Parathyroid adenoma (tissue), 2 donors: ENCODE measurements around the gene PITX1.

ENCODE experiments used
- H2AFZ ChIP-seq: fragments of 300-600 bp; sonication (generic); one replicate; pipeline ENCODE4 v1.7.0; 2017; ENCODE audit warnings: antibody characterized with exemption, mild to moderate bottlenecking
- H3K27ac ChIP-seq: fragments of 300-600 bp; sonication (generic); one replicate; pipeline ENCODE4 v1.7.0; 2017
- H3K27me3 ChIP-seq: fragments of 300-600 bp; sonication (generic); one replicate; pipeline ENCODE4 v1.7.0; 2017; ENCODE audit warnings: low read length; ENCODE audit not compliant: control insufficient read depth, insufficient read depth
- H3K36me3 ChIP-seq: fragments of 300-600 bp; sonication (generic); one replicate; pipeline ENCODE4 v1.7.0; 2017; ENCODE audit warnings: low read length; ENCODE audit not compliant: control insufficient read depth, insufficient read depth
- H3K4me1 ChIP-seq: fragments of 300-600 bp; sonication (generic); one replicate; pipeline ENCODE4 v1.7.0; 2017; ENCODE audit warnings: control low read depth
- H3K4me2 ChIP-seq: fragments of 300-600 bp; sonication (generic); one replicate; pipeline ENCODE4 v1.7.0; 2017; ENCODE audit warnings: low read length
- H3K4me3 ChIP-seq: fragments of 300-600 bp; sonication (generic); one replicate; pipeline ENCODE4 v1.7.0; 2017; ENCODE audit warnings: low read depth, low read length
- H3K79me2 ChIP-seq: fragments of 300-600 bp; sonication (generic); one replicate; pipeline ENCODE4 v1.7.0; 2017; ENCODE audit warnings: control low read depth
- H3K9ac ChIP-seq: fragments of 300-600 bp; sonication (generic); one replicate; pipeline ENCODE4 v1.7.0; 2017; ENCODE audit warnings: mild to moderate bottlenecking
- H3K9me3 ChIP-seq: fragments of 300-600 bp; sonication (generic); one replicate; pipeline ENCODE4 v1.7.0; 2017; ENCODE audit warnings: low read length; ENCODE audit not compliant: control insufficient read depth
- TF ChIP-seq, protein P1 (sequence below): fragments of 300-600 bp; sonication (generic); IDR thresholded peaks from one replicate; pipeline ENCODE4 v1.7.0; 2017; ENCODE audit warnings: antibody characterized with exemption, mild to moderate bottlenecking
- donor health status: primary hyperparathyroidism.

Gene PITX1

DNA sequence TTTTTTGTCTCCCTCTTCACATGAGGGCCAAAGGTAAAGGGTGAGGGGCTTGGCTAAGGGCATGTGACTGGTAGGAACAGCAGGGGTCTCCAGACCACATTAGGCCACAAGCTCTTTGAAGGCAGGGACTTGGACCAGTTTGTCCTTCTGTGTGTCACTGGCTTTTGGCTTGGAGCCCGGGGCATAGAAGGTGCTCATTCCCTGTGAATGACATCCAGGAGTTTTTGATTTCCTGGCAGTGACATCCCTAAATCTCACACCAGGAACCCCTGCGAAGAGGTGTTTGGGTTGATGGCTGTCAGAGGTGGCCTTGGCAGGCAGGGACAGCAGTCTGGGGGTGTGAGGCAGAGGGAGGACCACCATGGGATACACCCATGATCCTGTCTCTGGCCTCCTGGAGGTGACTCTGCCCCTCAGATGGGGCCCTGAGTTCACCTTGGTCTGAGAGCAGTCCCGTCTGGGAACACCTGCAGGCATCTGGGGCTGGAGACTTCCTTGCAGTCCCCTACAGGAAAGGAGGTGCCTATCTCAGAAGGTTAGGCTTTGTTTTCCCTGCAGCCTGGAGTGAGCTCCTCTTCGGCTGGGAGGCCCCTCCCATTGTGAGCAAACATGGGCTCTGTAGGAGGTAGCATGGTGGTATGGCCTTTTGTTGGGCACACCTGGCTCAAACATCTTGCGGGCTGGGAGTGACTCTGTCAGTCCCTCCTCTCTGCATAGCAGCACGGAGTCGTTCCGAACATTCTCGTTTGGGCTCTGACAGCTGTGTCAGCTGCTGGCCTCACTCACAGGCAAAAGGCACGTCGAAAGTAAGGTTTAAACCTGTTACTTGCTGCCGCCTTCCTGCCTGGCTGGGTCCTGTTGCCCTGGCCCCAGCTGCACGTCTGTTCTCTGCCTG, 38.6 kb upstream of the PITX1 start:
- H3K4me2 ChIP-seq: no peak overlapping the region

DNA sequence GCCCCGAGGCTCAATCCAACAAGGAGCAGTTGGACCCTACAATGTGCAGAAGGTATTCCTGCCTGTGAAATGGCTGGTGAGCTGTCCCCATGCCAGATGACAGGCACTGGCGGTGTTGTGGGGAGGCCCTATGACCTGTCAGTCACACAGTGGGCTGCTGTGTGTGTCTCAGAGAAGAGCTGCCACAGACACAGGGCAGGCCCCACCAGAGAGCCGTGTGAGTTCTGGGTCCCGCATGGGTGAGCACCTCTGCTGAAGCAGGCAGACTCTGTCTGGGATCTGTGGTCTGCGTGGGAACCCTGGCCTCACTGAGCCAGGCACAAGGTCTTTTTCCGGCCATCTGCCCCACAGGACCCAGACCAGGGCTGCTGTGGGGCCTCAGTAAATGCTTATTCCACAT, 37.3 kb upstream of the PITX1 start:
- Histone ChIP-seq H3K4me2 (no peak overlapping the region), H3K79me2 (no peaks in the 10 kb centered on the region), H3K9me3 (no peaks in the 10 kb centered on the region), H3K27ac (no peak overlapping the region), H3K9ac (no peak overlapping the region), H3K27me3 (no peaks in the 10 kb centered on the region), H2AFZ (no peak overlapping the region), H3K36me3 (no peaks in the 10 kb centered on the region), H3K4me3 (no peak overlapping the region), H3K4me1 (no peaks in the 10 kb centered on the region)
- TF ChIP-seq, protein P1, sequence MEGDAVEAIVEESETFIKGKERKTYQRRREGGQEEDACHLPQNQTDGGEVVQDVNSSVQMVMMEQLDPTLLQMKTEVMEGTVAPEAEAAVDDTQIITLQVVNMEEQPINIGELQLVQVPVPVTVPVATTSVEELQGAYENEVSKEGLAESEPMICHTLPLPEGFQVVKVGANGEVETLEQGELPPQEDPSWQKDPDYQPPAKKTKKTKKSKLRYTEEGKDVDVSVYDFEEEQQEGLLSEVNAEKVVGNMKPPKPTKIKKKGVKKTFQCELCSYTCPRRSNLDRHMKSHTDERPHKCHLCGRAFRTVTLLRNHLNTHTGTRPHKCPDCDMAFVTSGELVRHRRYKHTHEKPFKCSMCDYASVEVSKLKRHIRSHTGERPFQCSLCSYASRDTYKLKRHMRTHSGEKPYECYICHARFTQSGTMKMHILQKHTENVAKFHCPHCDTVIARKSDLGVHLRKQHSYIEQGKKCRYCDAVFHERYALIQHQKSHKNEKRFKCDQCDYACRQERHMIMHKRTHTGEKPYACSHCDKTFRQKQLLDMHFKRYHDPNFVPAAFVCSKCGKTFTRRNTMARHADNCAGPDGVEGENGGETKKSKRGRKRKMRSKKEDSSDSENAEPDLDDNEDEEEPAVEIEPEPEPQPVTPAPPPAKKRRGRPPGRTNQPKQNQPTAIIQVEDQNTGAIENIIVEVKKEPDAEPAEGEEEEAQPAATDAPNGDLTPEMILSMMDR: no peak

More for the DNA sequence above, 38.6 kb upstream of the PITX1 start:
- Histone ChIP-seq H3K27ac (no peak overlapping the region), H3K36me3 (no peaks in the 10 kb centered on the region), H3K9ac (no peak overlapping the region), H3K9me3 (no peaks in the 10 kb centered on the region), H3K4me1 (no peaks in the 10 kb centered on the region), H3K4me3 (no peak overlapping the region), H3K79me2 (no peaks in the 10 kb centered on the region), H3K27me3 (no peaks in the 10 kb centered on the region), H2AFZ (no peak overlapping the region)
- TF ChIP-seq, protein P1: no peak

DNA sequence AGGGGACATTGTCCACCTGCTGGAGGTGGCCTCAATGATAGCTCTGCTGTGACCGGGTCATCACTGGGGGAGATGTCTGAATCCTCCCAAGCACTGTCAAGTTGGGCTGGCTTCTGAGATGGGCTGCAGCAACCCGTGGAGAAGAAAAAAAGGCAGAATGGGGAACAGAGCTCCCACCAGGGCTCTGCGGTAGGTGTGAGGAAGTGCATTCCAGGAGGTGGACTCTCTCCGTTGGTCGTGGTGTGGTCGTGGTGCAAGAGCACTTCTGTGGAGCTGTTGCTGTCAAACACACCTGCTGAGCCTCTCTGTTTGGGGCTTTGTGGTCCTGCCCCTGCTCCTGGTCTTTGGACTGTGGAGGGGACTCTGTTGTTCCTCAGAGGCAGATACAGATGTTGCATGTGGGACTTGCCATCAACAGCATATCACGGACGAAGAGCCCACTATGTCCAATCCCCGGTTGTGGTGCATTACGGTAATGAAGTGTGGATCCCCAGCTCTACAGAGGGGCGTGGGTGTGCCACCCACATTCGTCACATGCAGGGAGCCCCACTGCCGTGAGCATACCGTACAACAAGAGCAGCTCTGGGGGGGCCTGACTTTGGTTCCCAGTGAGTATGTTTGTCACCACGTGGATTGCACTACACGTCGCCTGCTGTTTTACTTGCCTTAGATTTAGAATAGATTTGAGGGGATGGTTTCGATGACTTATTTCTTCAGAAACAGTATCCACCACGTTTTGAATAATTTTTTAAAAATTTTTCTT, 36.0 kb upstream of the PITX1 start:
- H3K4me3 ChIP-seq: no peak overlapping the region
- no peaks in the 10 kb centered on the region for H3K79me2 ChIP-seq
- H3K27ac ChIP-seq: no peak overlapping the region
- no peak overlapping the region for H3K9ac ChIP-seq
- no peaks in the 10 kb centered on the region for H3K36me3 ChIP-seq
- no peaks in the 10 kb centered on the region for H3K9me3 ChIP-seq
- H3K27me3 ChIP-seq: no peaks in the 10 kb centered on the region
- no peak overlapping the region for H3K4me2 ChIP-seq
- no peak overlapping the region for H2AFZ ChIP-seq
- H3K4me1 ChIP-seq: no peaks in the 10 kb centered on the region
- TF ChIP-seq, protein P1: no peak

DNA sequence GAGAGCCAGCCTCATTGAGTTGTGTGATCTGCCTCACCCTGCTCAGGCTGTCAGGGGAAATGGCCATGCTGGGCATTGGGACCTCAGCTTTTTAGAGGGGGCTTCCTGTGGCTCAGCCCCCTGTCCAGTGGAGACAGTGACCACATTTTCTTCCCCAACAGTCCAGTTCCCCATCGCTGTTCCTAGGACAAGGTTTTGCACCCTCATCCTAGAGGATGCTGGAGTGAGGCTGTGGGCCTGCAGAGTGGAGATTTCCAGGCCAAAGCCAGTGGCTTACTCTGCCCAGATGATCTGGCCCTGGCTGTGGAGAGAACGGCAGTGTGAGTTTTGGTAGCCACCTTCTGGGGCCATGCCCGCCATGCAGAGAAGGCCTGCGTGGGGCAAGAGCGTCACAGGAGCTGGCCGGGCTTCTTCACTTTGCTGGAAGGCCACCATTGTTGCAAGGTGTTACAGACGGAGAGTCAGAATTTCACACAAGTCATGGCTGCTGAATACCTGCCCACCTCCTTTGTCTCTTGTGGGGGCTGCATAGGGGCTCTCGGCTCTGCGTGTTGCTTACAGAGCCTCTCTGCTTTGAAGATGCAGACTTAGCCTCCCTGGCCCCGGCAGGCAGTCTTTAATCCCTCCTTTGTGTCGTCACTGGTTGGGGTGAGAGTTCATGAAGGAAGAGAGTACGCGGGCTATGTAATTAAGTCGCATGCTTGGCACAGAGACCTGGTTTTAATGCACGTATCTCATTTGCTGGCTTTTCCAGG, 35.2 kb upstream of the PITX1 start:
- TF ChIP-seq, protein P1: no peak
- Histone ChIP-seq H3K9ac (no peak overlapping the region), H3K27me3 (no peaks in the 10 kb centered on the region), H3K4me1 (no peaks in the 10 kb centered on the region), H3K36me3 (no peaks in the 10 kb centered on the region), H2AFZ (no peak overlapping the region), H3K9me3 (no peaks in the 10 kb centered on the region), H3K4me2 (no peak overlapping the region), H3K4me3 (no peak overlapping the region), H3K79me2 (no peaks in the 10 kb centered on the region), H3K27ac (no peak overlapping the region)
